GM21576 (cell line): ENCODE measurements around the gene ARHGAP27.

ENCODE experiments used
- ATAC-seq: cut with Tn5 transposase; IDR thresholded peaks from one replicate; pipeline ENCODE4 v1.9.1; 2021; ENCODE audit warnings: mild to moderate bottlenecking, moderate library complexity; ENCODE audit not compliant: unreplicated experiment

The ARHGAP27 gene

GRCh38 chr17:45386178-45386577, 46.5 kb downstream of the ARHGAP27 start:
- no peak for ATAC-seq

DNA sequence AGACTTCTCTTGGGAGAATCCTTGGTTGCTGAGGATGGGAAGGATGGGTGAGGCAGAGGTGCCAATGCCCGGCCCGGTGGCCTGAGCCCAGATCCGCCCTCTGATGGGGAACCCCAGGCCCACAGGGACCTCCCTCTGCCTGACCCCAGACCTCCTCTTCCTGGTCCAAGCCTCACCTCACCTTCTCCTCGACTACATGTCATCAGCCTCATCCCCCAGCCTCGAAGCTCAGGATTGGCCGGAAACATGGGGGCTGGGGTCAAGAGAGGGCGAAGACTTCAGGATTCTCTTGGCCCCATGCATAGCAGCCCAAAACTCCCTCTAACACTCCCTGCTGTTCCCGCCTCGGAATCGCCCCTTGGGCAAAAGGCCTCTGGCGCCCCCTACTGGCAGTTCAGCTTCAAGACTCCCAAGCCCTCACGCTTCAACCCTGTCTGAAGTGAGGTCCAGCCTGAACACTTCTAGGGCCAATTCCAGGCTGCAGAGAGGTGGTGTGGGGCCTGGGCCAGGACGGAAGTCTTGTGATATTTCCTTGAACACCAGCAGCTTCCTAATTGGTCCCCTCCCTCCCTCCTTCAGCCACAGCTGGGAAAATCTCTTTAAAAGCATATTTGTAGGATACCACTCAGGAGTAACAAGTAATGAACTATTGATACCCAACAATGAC, 47.2 kb downstream of the ARHGAP27 start:
- peak; percentile 75 for ATAC-seq

DNA sequence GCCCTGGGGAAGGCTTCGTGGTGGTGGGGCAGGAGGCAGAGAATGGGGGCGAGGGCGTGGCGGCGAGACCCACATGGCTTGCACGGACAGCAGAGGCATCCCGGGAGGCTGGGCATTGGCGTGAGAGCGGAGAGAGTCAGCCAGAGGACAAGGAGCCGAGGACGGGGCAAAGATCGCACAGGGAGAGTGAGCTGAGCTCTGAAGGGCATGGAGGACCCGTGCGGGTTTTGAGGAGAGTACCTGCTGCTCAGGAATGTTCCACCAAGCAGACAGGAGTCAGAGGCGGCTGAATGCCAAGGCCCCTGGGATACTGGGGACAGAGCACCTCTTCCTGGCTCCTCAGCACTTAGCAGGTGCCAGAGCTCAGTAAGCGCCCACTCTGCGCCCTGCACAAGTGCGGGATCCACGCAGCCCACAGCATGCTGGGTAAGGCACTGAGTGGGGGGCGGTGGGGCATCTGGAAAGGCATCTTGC, 47.8 kb downstream of the ARHGAP27 start:
- ATAC-seq = no peak

DNA sequence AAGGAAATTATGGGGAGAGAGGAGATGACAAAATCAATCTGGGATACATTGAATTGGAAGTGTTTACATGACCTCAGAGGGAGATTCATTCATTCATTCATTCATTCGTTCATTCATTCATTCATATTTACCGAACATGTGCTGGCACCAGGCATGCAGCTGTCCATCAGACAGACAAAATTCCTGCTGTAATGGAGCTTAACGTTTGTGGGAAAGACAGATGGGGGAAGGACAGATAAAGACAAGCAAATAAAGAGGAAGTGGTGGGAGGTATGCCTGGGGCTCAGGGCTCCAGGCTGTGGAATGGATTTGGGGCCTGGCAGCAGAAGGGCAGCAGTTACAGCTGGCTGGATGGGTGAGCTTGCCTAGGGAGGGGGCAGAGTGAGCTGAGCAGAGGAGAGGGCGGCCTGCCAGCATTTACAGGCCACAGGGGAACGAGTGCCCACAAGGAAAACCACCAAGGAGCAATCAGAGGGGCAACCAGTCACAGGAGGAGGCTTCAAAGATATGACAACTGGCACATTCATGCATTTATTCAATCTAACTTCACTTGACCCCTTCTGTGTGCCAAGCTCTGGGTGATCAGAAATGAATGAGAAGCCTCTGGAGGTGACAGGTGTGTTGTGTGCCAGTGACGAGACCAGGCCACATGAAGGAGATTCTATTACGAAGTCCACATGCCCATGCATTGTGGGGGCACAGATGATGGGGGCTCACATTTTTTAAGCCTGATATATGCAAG, 48.5 kb downstream of the ARHGAP27 start:
- no peak for ATAC-seq

- ATAC-seq = no peak
Measured at GRCh38 chr17:45383003-45383402, 49.7 kb downstream of the ARHGAP27 start.

DNA sequence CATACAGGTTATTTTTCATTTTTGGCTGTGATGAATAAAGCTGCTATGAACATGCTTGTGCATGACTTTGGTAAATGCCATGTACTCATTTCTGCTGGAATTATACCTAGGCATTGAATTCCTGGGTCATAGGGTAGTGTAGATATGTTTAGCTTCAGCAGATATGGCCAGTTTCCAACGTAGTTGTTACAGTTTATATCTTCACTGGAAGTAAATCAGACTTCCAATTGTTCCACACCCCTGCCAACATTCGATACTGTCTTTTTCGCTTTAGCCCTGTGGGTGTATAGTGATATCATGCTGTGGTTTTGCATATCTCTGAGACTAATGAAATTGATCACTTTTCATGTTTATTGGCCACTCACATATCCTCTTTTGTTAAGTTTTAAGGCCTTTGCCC, 50.4 kb downstream of the ARHGAP27 start:
- ATAC-seq = no peak

DNA sequence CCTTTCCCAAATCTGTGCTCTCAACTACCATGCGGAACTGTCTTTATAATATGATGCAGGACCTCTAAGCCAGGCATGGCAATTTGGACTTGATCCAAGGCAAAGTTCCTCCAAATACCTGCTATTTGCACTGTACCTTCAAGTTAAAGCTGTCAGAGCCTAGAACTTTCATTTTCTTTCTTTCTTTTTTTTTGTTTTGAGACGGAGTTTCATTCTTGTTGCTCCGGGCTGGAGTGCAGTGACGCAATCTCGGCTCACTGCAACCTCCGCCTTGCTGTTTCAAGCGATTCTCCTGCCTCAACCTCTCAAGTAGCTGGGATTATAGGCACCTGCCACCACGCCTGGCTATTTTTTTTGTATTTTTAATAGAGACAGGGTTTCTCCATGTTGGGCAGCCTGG, 51.7 kb downstream of the ARHGAP27 start:
- no peak for ATAC-seq

- no peak for ATAC-seq
Measured at GRCh38 chr17:45380046-45380765, 52.5 kb downstream of the ARHGAP27 start.

DNA sequence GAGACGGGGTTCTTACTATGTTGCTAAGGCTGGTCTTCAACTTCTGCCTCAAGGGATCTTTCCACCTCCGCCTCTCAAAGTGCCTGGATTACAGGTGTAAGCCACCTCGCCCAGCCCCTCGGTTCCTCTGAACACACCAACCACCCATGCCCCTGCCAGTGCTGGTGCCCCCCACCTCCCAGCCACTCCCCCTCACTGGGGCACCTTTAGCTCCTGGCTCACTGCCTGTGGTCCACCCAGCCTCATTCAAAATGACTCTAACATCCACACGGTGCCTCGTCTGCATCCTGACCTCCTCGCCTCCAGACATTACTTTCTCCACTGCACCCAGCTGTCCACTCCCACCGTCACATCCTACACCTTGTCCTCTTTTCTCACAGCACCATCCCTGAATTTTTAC, 55.3 kb downstream of the ARHGAP27 start:
- no peak for ATAC-seq

- no peak for ATAC-seq
Measured at GRCh38 chr17:45376171-45377005, 56.3 kb downstream of the ARHGAP27 start.

DNA sequence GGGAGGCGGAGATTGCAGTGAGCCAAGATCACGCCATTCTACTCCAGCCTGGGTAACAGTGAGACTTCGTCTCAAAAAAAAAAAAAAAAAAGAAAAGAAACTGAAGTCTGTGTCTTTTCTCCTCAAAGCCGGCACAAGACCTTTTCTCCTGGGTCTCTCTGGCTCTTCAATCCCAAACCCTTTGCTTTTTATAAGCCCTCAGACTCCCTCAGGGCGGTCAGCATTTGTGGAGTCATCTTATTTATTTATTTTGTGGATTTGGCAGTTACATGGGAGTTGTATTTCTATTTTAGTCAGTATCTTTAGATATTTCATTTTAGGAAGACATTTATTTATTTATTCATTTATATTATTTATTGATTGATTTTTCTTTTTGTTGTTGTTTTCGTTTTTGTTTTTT, 58.2 kb downstream of the ARHGAP27 start:
- no peak for ATAC-seq

GRCh38 chr17:45372325-45372869, 60.3 kb downstream of the ARHGAP27 start:
- ATAC-seq = no peak

DNA sequence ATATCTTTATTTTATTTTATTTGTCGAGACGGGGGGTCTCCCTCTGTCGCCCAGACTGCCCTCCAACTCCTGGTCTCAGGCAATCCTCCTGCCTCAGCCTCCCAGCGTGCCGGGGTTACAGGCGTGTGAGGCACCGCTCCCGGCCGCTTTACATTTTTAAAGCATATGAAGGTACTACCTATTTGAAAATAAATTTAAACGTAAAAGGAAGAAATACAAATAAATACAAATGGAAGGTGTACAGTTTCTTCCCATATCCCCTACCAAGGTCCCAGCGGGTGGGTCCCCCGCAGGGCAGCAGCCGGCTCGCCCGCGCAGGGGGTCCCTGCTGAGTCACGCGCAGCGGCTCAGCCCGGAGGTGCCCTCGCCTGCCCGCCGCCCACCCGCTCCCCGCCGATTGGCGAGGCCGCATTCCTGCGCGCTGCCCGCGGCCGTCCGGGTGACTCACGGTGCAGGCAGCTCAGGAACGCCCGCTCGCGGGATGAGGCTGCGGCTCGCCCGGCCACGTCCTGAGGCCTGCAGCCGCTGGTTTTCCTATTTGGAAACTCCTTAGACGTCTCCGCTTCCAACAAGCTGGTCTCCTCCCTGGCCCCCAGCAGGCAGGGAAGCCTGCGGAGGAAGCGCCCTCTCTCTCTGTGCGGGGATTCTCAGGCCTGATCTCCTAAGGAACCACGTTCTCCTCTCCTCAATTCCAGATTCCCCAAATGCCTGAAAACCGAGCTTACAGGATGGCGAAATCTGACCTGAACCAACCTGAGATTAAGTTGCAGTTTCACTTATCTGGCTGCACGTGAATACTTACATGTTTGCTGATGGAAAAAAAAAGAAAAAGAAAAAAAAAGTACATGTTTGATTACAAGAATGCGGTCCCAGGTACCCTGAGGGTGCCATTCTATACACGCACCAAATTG, 61.0 kb downstream of the ARHGAP27 start:
- ATAC-seq = no peak

DNA sequence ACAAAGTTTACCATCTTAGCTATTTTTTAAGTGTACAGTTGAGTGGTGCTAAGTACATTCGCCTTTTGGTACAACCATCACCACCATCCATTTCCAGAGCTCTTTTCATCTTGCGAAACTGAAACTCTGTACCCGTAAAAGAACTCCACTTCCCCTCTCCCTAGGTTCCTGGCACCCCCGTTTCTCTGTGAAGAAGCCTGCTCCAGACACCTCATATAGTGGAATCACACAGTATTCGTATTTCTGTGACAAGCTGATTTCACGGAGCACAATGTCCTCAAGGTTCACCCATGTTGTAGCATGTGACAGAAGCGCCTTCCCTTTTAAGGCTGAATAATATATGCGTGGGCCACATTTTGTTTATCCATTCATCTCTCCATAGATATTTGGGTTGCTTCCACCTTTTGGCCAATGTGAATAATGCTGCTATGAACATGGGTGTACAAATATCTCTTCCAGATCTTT, 61.7 kb downstream of the ARHGAP27 start:
- no peak for ATAC-seq

DNA sequence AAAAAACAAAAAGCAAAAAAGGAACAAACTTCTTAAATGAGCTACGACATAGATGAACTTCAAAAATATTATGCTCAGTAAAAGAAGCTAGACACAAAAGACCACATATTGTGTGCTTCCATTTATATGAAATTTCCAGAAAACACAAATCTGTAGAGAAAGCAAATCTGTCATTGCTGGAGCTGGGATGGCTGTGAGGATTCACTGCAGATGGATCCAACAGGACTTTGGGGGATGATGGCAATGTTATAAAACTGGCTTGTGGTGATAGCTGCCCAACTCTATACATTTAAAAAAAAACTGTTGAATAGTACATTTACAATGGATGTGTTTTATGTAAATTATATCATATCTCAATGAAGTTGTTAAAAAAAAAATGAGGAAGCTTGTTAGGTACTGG, 63.2 kb downstream of the ARHGAP27 start:
- no peak for ATAC-seq

GRCh38 chr17:45368651-45369050, 64.0 kb downstream of the ARHGAP27 start:
- no peak for ATAC-seq

GRCh38 chr17:45367216-45367615, 65.5 kb downstream of the ARHGAP27 start:
- ATAC-seq = no peak

DNA sequence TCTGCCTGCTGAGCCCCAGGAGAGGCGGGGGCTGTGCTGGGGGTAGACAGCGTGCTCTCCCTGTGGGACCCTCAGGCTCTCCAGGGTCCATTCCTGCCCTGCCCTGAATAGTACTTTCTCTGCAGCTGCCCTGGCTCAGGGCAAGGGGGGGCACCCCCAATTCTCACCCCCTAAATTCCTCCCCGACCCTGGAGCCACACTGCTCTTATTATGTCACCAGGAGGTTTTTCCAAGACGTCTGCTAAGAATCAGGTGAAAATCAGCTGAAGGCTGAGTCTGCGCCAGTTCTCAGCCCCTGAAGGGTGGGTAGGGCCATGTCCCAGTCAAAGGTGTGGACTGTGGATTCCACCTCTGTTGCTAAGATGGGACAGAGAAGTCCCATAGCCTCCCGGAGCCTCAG, 66.0 kb downstream of the ARHGAP27 start:
- no peak for ATAC-seq

DNA sequence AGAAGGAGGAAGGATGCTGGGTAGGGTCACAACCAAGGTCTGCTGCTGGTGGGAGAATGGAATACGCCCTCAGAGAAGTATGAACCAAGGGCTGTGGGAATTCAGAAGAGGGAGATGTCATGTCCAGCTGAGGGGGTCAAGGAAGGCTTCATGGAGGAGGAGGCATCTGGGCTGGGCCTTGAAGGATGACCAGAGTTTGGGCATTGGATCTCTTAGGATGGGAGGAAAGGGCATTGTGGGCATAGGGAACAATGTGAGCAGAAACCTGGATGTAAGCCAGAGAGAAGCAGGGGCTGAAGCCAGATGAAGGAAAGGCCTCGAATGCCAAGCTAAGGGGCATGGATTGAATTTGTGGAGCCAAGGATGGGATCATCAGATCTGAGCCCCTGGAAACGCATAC, 66.6 kb downstream of the ARHGAP27 start:
- ATAC-seq = no peak
